Measurements from ENCODE around the gene DLG2. TPM values are rescaled to one million over a fixed set of nuclear protein-coding genes. Genes with fewer than 3 reads are reported as not detected.

DLG2 gene
- polyA plus RNA-seq, 1 donor: 8.1 TPM

DNA sequence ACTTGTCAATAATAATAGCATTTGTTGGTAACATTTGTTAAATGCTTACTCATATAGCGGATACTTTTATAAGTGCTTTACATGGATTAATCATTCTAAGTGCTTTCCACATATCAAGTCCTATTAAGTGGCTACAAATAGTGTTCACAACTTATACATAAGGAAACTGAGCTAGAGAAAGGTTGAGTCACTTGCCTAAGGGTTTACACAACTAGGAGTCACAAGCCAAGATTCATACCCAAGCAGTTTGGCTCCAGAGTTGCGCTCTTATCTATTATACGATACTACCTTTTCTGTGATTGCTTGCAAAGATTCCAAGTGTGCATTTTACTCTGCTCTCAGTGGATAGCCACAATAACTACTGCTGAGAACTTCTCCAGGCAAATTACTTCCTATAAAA is 2125.1 kb downstream of the DLG2 start:
- 86% methylated on average over 3 of the region's 3 CpGs for WGBS (ENCODE audit: insufficient coverage, low lambda C conversion rate)
- DNase-seq: peak in 1 of 2 donors; percentile 50
- H3K27ac ChIP-seq (ENCODE audit: low read length): peak overlapping the region; percentile 33
- no peaks in the 10 kb centered on the region for H3K27me3 ChIP-seq (ENCODE audit: control insufficient read depth, insufficient read depth, low read length)
- H3K4me3 ChIP-seq (ENCODE audit: low read length): no peak overlapping the region
- no peaks in the 10 kb centered on the region for H3K9me3 ChIP-seq (ENCODE audit: control insufficient read depth, low read depth, low read length)
- H3K4me1 ChIP-seq (ENCODE audit: control insufficient read depth, insufficient read depth, low read length): peaks cover 4% of the 10 kb centered on the region
- no peaks in the 10 kb centered on the region for H3K36me3 ChIP-seq (ENCODE audit: control insufficient read depth, insufficient read depth, low read length)

DNA sequence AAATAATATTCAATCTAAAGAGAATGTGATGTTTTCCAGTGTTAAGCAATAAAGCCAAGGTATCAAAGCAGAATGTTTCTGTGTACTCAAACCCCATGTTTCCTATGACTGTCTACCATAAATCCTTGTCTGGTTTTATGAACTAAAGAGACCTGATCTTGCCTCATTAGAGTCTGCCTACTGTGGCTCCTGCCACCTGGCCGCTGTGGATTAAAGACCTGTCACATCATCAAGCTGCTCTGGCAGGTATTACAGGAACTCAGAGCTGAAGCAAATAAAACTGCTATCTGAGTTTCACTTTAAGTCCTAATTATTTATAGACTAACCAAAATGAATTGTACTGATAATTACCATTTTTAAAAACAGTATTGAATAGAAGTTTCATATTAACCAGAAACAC is 2133.2 kb downstream of the DLG2 start:
- Histone ChIP-seq H3K9me3 (ENCODE audit: control insufficient read depth, low read depth, low read length) (no peaks in the 10 kb centered on the region), H3K4me3 (ENCODE audit: low read length) (no peak overlapping the region), H3K4me1 (ENCODE audit: control insufficient read depth, insufficient read depth, low read length) (no peaks in the 10 kb centered on the region), H3K27me3 (ENCODE audit: control insufficient read depth, insufficient read depth, low read length) (no peaks in the 10 kb centered on the region), H3K27ac (ENCODE audit: low read length) (no peak overlapping the region), H3K36me3 (ENCODE audit: control insufficient read depth, insufficient read depth, low read length) (no peaks in the 10 kb centered on the region)
- peak in 1 of 2 donors; percentile 8 for DNase-seq
- WGBS (ENCODE audit: insufficient coverage, low lambda C conversion rate): no CpG with 5 or more reads among the region's 1 CpG

DNA sequence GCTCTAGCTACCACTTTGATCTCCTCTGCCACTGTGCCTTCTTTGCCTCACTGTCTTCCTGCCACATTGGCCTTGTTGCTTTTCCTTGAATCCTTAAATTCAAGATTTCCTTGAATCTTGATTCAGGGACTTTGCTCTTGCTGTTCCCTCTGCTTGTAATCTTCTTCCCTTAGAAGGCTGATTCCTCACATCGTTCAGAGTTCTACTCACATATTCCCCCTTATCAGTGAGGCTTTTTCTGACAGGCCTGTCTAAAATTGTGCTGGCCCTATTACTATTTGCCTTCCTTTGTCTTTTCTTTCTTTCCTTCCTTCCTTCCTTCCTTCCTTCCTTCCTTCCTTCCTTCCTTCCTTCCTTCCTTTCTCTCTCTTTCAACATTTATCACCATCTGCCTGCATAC is 2134.1 kb downstream of the DLG2 start:
- no peak for DNase-seq
- 33% methylated on average over 1 of the region's 1 CpG for WGBS (ENCODE audit: insufficient coverage, low lambda C conversion rate)
- no peaks in the 10 kb centered on the region for H3K4me1 ChIP-seq (ENCODE audit: control insufficient read depth, insufficient read depth, low read length)
- H3K9me3 ChIP-seq (ENCODE audit: control insufficient read depth, low read depth, low read length): no peaks in the 10 kb centered on the region
- no peak overlapping the region for H3K4me3 ChIP-seq (ENCODE audit: low read length)
- no peak overlapping the region for H3K27ac ChIP-seq (ENCODE audit: low read length)
- H3K27me3 ChIP-seq (ENCODE audit: control insufficient read depth, insufficient read depth, low read length): no peaks in the 10 kb centered on the region
- no peaks in the 10 kb centered on the region for H3K36me3 ChIP-seq (ENCODE audit: control insufficient read depth, insufficient read depth, low read length)

DNA sequence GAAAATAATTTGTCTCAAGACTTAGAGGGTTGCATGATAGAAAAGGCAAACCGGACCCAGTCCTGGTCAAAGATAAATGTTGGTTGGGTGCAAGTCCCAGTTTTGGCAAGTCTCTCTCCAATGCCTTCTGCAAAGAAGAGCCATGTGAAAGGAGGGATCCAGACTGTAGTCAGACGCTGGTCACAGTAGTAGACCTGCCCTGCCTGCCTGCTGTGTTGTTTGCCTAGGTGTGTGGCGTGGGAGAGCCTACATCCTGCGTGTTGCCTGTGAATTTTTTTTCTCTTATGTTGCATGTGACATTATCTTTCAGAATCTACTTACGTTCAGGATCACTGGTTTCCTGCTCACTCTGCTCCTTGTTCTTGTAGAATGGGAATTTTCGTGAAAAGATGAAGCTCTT is 2143.3 kb downstream of the DLG2 start:
- H3K27me3 ChIP-seq (ENCODE audit: control insufficient read depth, insufficient read depth, low read length): no peaks in the 10 kb centered on the region
- no peak for DNase-seq
- H3K4me1 ChIP-seq (ENCODE audit: control insufficient read depth, insufficient read depth, low read length): no peaks in the 10 kb centered on the region
- WGBS (ENCODE audit: insufficient coverage, low lambda C conversion rate): no CpG with 5 or more reads among the region's 6 CpGs
- no peaks in the 10 kb centered on the region for H3K36me3 ChIP-seq (ENCODE audit: control insufficient read depth, insufficient read depth, low read length)
- H3K4me3 ChIP-seq (ENCODE audit: low read length): no peak overlapping the region
- no peak overlapping the region for H3K27ac ChIP-seq (ENCODE audit: low read length)
- no peaks in the 10 kb centered on the region for H3K9me3 ChIP-seq (ENCODE audit: control insufficient read depth, low read depth, low read length)

DNA sequence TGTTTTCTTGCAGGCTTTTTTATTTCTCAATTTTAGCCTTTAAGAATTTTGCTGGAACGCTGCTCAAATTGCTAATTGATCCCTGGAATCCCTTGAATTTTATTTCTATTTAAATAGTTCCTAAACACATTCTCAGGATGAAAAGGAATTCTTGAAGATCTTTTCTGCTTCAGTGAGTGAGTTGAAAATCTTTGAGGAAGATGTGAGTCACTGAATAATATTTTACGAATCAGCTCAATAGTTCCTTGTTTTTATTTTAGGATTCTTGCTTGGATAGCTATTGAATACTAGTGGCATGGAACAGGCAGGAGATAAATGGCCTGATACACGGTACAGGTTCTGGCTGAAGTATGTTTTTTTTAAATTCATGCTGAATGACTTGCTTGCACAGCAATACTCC is 2146.3 kb downstream of the DLG2 start:
- Histone ChIP-seq H3K27ac (ENCODE audit: low read length) (no peak overlapping the region), H3K9me3 (ENCODE audit: control insufficient read depth, low read depth, low read length) (no peaks in the 10 kb centered on the region), H3K4me1 (ENCODE audit: control insufficient read depth, insufficient read depth, low read length) (no peaks in the 10 kb centered on the region), H3K36me3 (ENCODE audit: control insufficient read depth, insufficient read depth, low read length) (no peaks in the 10 kb centered on the region), H3K27me3 (ENCODE audit: control insufficient read depth, insufficient read depth, low read length) (no peaks in the 10 kb centered on the region), H3K4me3 (ENCODE audit: low read length) (no peak overlapping the region)
- WGBS (ENCODE audit: insufficient coverage, low lambda C conversion rate): 94% methylated on average over 2 of the region's 3 CpGs
- DNase-seq: no peak

DNA sequence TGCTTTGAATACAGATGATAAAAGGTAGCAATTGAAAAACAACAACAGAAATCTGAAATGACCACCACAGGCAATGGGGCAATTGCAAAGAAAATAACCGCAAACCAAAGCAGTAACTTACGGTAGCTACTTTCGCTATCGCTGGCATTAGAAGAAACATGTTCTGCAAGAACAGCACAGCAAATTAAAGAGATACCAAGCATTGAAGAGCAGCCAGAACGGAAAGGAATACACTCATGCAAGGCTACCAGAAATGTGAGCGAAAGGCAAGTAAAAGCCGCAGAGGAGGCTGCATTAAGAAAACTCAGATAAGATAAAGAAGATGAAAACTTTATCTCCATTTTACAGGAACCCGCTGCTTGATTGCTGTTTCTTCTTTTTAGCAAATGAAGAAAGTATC is 2146.9 kb downstream of the DLG2 start:
- Histone ChIP-seq H3K9me3 (ENCODE audit: control insufficient read depth, low read depth, low read length) (no peaks in the 10 kb centered on the region), H3K4me3 (ENCODE audit: low read length) (no peak overlapping the region), H3K36me3 (ENCODE audit: control insufficient read depth, insufficient read depth, low read length) (no peaks in the 10 kb centered on the region), H3K4me1 (ENCODE audit: control insufficient read depth, insufficient read depth, low read length) (no peaks in the 10 kb centered on the region), H3K27ac (ENCODE audit: low read length) (no peak overlapping the region), H3K27me3 (ENCODE audit: control insufficient read depth, insufficient read depth, low read length) (no peaks in the 10 kb centered on the region)
- 81% methylated on average over 4 of the region's 8 CpGs for WGBS (ENCODE audit: insufficient coverage, low lambda C conversion rate)
- no peak for DNase-seq

DNA sequence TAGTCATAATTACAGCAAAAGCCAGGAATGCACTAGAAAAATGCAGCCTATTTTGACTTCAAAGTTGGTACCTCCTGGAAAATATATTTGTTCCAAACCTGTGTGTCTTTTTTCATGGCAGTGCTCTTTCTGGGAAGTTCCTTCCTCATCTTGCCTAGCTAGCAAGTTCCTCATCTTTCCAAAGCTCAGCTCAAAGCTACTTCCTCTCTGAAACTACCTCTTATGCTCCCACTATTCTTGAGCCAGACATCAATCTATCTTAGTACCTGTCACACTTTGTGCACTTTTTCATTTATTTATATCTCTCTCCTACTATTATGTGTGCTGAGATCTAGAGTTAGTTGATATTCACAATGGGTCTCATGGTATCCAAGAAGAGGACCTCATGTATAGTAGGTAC is 2149.4 kb downstream of the DLG2 start:
- no peaks in the 10 kb centered on the region for H3K27me3 ChIP-seq (ENCODE audit: control insufficient read depth, insufficient read depth, low read length)
- no peak overlapping the region for H3K27ac ChIP-seq (ENCODE audit: low read length)
- no peaks in the 10 kb centered on the region for H3K4me1 ChIP-seq (ENCODE audit: control insufficient read depth, insufficient read depth, low read length)
- DNase-seq: no peak
- no peaks in the 10 kb centered on the region for H3K36me3 ChIP-seq (ENCODE audit: control insufficient read depth, insufficient read depth, low read length)
- H3K9me3 ChIP-seq (ENCODE audit: control insufficient read depth, low read depth, low read length): no peaks in the 10 kb centered on the region
- no peak overlapping the region for H3K4me3 ChIP-seq (ENCODE audit: low read length)

DNA sequence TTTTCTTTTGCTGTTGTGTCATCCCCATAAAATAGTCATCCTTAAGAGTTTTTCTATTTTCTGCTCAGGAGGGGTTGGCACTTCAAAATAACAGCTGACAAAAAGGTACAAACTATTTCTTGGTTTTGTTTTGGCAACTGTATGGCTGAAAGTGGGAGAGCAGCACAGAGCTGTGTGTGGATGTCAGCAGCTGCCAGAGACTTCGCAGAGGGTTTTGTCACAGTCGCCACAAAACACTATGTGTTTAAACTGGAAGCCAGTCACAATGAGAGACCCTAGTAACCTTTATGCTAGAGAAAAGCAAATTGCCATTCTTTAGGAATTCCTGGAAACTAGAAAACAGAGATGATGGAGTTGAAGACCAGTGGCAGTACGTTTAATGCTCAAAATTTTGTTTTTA is 2151.4 kb downstream of the DLG2 start:
- no peaks in the 10 kb centered on the region for H3K4me1 ChIP-seq (ENCODE audit: control insufficient read depth, insufficient read depth, low read length)
- H3K27ac ChIP-seq (ENCODE audit: low read length): no peak overlapping the region
- no CpG with 5 or more reads among the region's 3 CpGs for WGBS (ENCODE audit: insufficient coverage, low lambda C conversion rate)
- H3K27me3 ChIP-seq (ENCODE audit: control insufficient read depth, insufficient read depth, low read length): no peaks in the 10 kb centered on the region
- H3K9me3 ChIP-seq (ENCODE audit: control insufficient read depth, low read depth, low read length): no peaks in the 10 kb centered on the region
- no peak overlapping the region for H3K4me3 ChIP-seq (ENCODE audit: low read length)
- H3K36me3 ChIP-seq (ENCODE audit: control insufficient read depth, insufficient read depth, low read length): no peaks in the 10 kb centered on the region
- no peak for DNase-seq

DNA sequence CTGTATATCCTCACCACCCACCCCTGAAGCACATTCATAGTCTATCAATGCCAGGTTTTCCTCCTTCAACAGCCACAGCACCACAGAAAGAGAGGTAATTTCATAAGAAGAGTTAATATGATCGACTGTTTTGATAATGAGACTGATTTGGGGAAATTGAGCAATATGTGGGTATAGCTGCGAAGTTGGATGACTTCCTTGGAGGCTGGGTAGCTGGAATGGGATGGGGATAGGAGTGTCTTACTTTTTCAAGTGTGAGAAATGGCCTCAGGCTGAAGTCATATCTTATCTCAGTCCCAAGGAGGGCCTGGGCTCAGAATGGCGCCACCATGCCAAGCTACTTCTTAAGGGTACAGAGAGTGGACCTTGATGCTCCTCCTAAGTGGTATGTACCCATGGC is 2153.4 kb downstream of the DLG2 start:
- WGBS (ENCODE audit: insufficient coverage, low lambda C conversion rate): no CpG with 5 or more reads among the region's 3 CpGs
- peak overlapping the region; percentile 61 for H3K27ac ChIP-seq (ENCODE audit: low read length)
- no peaks in the 10 kb centered on the region for H3K27me3 ChIP-seq (ENCODE audit: control insufficient read depth, insufficient read depth, low read length)
- no peak overlapping the region for H3K4me3 ChIP-seq (ENCODE audit: low read length)
- no peaks in the 10 kb centered on the region for H3K36me3 ChIP-seq (ENCODE audit: control insufficient read depth, insufficient read depth, low read length)
- DNase-seq: no peak
- no peaks in the 10 kb centered on the region for H3K4me1 ChIP-seq (ENCODE audit: control insufficient read depth, insufficient read depth, low read length)
- H3K9me3 ChIP-seq (ENCODE audit: control insufficient read depth, low read depth, low read length): no peaks in the 10 kb centered on the region

DNA sequence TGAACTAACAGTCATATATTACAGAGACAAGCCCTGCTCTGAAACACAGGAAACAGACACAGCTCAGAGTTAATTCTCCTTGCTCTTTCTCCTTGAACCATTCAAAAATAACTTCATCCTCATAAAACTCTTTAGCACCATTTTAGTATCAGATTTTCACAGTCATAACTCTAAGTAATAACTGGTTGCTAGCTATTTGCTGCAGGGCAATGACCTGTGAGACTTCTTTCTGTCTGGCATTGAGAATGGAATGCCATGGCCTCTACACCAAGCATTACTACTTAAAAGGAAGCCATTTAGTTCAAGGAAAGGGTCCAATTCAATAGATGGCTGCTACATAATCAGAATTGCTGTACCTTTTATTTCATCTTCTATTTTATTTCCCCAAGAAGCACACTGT is 2154.3 kb downstream of the DLG2 start:
- Histone ChIP-seq H3K36me3 (ENCODE audit: control insufficient read depth, insufficient read depth, low read length) (no peaks in the 10 kb centered on the region), H3K4me1 (ENCODE audit: control insufficient read depth, insufficient read depth, low read length) (no peaks in the 10 kb centered on the region), H3K27me3 (ENCODE audit: control insufficient read depth, insufficient read depth, low read length) (no peaks in the 10 kb centered on the region), H3K4me3 (ENCODE audit: low read length) (no peak overlapping the region), H3K27ac (ENCODE audit: low read length) (peak overlapping the region; percentile 6), H3K9me3 (ENCODE audit: control insufficient read depth, low read depth, low read length) (no peaks in the 10 kb centered on the region)
- peak; percentile 21 to 54 for DNase-seq

DNA sequence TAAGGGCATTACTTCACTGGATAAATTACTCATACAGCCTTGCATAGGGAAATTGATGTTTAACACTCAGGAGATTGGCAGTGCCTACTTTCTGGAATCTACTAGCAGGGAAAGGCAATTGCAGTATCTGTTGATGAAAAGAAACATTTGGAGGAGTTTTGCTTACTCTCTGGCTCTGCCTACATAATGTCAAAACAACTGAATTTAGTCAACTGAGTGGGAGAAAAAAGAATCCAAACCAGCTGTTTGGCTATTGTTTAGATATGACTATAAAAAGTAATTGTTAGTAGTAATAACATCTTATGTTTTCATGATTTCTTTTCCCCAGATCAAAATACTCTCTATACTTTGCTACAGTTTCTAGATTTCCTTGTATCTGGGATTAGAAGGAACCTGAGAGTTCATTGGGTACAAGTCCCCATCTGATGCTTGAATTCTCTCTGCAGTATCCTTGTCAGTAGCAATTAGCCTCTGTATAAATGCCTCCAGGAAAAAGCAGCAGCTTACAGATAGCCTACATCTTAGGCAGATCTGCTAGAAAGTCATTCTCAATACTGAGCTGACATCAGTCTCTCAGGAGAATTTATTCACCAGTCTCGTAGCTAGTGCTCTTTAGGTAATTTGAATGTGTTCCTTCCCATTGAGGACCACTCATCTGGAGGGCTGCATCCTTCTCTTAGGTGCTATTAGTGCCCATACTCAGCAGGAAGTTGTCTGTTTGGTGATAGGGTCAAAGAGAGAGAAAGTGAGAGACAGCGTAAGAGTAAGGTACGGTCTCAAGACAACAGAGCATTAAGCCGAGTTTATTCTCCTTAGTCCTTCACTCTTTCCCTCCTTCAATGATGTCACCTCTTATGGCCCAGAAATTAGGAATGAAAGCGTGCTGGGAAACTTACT is 2155.1 kb downstream of the DLG2 start:
- peak in 1 of 2 donors; percentile 9 for DNase-seq
- Histone ChIP-seq H3K9me3 (ENCODE audit: control insufficient read depth, low read depth, low read length) (no peaks in the 10 kb centered on the region), H3K27ac (ENCODE audit: low read length) (peak overlapping the region; percentile 6), H3K4me3 (ENCODE audit: low read length) (no peak overlapping the region), H3K36me3 (ENCODE audit: control insufficient read depth, insufficient read depth, low read length) (no peaks in the 10 kb centered on the region), H3K4me1 (ENCODE audit: control insufficient read depth, insufficient read depth, low read length) (no peaks in the 10 kb centered on the region), H3K27me3 (ENCODE audit: control insufficient read depth, insufficient read depth, low read length) (no peaks in the 10 kb centered on the region)
- 80% methylated on average over 1 of the region's 5 CpGs for WGBS (ENCODE audit: insufficient coverage, low lambda C conversion rate)
